COLO668 (cell line): Measurements from ENCODE around the gene SMIM45.

Experiments
- DNase-seq: peaks from one replicate; lab custom pipeline; 2025; ENCODE audit not compliant: unreplicated experiment; lab: John Stamatoyannopoulos, UW

SMIM45 gene

DNA sequence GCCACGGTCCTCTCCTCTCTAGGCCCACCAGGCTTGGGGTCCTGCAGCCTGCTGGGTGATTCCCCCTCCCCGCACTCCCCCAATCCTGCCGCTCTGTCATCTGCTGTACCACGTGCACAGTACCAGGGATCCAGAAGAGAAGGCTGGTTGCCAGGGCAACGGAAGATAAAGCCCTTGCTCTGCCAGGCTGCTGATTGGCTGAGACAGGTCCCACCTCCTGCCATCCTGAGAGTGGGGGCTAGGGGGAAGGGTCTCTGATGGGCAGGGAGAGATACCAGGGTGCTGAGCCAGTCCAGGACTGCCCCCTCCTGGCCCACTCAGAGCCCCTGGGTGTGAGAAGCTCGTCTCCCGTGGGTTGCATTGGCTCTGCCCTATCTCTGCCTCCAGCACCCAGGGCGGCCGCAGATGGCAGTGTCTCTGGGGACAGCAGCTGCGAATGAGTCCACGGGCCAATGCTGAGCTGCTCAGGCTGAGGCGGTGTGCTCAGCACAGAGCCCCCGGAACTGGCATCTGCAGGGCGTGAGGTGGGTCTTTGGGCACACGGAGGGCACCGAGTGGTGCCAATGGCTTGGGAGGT, at the start of gene SMIM45:
Gene SMIM45, plus strand, starts transcription at position 253 of the 577 bp plus-strand sequence.
- no peak for DNase-seq

DNA sequence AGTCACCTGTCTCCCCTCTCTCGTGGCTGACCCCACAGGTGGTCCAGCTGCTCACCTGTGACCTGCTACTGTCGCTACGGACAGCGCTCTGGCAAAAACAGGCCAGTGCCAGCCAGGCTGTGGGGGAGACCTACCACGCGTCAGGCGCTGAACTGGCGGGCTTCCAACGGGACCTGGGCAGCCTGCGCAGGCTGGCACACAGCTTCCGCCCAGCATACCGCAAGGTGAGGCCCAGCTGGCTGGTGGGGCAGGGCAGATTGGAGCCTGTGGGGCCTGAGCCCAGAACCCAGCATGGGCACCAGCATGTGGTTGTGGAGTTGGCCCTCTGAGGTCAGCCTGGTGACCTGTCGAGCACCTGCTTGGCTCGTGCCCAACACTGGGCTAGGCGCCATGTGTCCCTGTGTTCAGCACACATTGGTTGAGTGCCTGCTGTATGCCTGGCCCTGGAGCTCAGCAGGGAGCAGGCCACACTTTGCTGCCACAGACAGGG, 49.0 kb upstream of the SMIM45 start:
- DNase-seq = peak; percentile 52

DNA sequence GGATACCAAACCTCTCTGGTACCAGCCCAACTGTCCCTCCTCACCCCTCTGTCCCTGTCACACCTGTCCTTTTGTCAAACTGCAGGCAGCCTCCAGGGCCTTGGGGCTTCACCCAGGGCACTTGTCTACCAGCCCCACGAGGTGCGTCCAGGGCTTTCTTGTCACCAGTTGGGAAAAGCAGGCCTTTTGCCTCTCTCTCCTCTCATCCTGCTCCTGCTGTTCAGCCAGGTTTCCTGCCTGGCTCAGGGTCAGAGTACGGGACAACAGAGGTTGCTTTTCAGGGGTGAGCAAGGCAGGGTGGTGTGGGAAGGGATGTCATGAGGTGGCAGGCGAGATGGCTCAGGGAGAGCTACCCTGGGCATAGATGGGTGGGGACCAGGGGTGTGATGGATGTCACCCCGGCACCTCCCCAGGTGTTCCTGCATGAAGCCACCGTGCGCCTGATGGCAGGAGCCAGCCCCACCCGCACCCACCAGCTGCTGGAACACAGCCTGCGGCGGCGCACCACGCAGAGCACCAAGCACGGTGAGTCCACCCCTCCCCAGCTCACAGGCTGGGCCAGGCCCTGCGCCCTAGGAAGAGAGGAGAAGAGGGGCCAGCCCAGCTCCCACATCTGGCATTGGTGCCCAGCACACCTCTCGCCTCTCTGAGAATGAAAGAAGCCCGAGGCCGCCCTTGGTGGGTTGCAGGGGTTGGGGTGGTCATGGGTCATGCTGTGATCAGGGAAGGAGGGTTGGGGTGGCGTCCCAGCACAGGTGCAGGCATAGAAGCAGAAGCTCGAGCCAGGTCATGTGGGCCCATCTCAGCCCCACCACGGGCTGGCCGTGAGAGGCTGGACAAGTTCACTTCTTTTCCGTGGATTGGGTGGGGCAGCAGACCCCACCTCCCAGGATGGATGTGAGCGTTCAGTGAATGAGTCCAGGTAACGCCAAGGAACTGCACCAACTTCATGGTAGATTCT, 47.2 kb upstream of the SMIM45 start:
- DNase-seq = no peak

DNA sequence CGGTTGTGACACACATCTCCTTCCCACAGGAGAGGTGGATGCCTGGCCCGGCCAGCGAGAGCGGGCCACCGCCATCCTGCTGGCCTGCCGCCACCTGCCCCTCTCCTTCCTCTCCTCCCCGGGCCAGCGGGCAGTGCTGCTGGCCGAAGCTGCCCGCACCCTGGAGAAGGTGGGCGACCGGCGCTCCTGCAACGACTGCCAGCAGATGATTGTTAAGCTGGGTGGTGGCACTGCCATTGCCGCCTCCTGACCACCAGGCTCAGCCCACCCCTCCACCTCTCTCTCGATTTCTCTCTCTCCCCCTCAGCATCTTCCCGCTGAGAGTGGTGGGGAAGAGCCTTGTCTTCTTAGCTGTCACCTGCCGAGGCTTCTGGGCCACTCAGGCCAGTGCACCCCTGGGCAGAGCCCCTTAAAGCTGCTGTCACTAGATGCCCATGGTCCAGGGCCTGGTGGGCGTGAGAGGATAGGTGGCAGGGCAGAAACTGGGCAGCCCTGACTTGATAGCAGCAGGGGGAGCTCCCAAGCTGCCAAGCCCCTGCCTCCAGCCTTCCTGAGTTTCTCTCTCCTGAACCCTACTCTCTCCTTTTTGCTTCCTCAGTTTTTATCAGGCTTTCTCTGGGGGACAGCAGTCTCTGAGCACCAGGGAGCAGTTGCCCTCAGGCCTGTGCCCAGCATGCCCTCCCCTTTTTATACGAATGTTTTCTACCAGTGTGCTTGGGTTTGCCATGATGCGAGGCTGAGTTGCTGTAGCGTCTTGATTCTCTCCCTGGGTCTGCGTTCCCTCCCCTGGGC, 46.3 kb upstream of the SMIM45 start:
- DNase-seq = no peak

DNA sequence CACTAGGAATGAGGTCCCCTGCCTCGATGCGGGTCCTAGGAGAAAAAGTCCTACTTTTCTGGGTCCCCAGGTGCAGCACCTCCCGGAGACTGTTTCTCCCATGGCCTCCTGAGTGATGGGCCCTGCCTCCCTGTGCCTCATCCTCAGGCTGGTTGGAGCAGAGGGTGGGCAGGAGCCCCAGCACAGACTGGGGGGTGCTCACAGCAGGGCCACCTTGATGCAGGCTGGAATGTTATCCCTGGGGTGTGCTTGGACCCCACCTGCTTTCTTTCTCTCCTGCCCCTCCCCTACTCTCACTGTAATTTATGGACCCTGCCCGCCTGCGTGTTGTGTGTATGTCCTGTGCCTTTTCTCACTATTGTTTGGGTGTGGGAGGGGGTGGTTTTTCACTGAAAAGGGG, 45.1 kb upstream of the SMIM45 start:
- DNase-seq = no peak

DNA sequence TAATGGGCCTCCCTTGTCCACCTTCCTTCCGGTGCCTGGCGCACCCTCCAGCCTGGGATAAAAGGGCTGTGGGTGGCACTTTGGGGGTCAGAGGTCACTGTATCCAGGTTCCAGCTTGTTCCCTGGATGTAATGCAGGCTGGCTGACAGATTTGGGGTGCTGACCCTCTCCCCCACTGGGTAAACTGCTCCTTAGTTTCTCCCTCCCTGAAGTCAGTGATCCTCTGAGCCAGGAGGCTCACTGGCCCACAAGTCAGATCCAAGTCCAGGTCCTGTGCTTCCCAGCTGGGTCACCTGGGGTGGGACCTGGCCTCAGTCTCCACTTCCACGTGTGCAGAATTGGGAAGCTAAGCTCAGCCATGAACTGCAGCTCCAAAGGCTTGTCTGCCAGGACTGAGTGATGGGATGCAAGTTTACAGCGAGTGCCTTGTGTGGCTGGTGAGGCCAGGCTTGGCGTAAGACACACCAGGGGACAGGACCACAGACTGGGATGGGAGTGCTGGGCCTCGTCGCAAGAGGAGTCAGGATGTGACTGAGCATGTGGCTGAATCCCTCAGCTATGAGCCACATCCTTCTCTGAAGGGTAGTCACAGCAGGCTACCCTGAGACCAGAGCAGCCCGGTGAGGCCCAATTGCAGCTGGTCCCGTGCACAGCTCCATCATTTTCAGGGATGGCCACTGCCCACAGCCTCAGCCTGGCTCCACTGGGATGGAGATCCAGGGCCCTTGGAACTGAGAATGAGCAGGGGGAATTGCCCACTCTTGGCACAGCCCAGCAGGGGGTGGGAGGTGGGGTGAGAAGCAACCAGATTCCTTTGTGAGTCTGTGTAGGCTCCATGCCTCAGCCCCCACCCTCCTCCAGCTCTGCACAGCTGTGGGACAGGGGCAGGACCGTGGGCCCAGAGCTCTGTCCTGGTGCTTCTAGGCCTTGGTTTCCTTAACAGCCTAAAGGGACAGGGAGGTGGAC, 44.2 kb upstream of the SMIM45 start:
- no peak for DNase-seq

DNA sequence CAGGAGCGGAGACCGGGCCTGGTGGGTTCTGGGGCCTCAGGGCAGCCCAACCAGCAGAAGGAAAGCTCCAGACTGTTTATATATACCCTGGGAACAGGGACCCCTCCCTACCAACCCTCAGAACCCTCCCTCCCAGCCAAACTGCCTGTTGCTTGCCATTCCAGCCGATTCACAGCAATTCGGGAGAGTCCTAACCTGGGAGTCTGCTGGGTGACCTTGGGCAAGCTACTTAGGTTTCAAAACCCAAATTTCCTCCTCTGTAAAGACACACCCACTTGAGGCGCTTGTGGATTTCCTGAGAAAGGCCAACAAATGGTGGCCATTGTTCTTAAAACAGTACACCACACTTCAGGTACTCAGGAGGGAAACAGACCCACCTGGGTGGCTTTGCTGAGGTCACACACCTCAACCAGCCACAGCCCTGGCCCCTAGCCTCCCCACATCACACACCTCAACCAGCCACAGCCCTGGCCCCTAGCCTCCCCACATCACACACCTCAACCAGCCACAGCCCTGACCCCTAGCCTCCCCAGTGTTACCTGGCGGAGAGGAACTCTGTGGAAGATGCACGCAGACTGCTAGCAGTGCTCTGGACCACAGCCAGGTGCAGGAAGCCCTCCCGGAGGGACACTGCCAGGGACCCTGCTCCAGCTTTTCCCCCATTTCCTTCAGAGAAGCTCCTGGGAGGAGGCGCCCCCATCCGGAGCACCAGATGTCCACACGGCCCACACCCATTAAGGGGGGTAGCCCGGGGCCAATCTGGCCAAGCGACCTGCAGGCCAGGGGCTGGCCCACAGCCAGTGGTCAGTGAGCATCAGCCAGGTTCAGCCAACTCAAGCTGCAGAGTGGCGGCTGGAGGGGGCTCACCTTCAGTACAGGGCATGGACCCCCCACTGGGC, 43.3 kb upstream of the SMIM45 start:
- no peak for DNase-seq

DNA sequence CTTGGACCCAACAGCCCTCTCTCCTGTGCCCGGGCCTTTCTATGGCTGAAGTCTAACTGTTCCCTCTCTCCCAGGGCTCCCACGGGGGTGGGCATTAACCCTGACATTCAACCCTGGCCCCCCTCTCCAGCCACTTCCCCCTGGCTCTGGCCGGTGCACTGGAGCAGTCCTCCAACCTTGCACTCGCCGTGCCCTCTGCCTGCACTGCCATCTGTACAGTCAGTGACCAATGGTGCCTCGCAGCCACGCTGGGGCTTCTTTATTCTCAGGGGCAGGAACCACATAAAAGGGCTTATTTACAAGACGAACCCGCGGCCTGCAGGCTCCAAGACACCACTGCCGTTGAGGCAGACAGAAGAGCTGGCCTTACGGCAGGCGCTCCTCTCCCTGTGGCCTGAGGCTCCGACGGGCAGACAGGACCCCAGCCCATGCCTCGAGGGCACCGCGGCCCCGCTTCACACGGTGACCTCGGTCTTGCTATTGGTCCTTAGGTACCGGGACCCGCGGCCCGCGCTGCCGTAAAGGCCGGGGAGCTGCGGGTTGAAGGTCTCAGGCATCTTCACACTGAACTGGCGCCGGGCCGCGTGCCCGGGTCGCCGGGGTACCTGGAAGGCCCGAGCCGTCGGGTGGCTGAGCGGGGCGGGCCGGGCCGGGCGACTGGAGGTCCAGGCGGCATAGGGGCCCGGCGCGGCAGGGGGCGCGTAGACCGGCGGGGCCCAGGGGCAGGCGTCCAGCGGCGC, 42.5 kb upstream of the SMIM45 start:
- no peak for DNase-seq

DNA sequence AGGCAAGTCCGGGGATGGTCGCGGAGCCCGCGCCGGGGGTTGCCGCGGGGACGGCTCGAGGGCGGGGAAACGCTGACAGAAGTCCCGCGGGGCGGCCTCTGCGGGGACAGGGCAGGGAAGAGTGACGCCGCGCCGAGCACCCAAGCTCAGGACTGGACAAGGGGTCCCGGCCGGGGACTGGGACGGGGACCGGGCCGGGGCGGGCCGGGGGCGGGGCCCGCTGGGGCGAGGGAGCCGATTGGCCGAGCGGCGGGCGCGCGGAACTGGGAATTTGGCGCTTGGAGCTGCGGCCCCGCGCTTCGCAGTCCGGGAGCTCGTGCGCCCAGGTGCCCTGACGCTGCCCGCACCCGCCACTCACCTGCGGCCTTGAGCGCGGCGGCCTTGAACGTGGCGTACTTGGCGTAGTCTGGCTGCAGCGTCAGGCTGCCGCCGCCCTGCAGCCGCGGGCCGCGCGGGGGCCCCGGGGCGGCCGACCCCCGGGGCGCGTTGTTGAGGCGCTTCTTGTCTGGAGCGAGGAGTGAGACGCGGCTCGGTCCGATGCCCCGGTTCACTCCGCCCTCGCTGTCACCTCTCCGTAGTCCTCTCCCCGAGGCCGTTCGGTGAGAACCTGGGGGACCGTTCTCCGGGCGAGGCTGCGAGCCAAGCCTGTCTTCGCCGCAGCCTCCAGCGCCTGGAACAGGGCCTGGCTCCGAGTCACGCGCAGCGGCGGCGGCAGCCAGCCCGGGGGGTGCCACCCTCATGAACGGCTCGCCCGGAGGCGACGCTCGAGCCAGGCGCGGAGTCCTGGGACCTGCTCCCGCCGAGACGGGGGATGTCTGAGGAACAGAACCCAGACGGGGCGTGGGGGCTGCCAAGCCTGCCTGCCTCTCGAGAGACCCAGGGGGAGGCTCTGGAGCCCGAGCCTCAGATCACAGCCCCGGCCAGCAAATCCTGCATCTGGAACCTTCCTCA, 41.6 kb upstream of the SMIM45 start:
- no peak for DNase-seq

DNA sequence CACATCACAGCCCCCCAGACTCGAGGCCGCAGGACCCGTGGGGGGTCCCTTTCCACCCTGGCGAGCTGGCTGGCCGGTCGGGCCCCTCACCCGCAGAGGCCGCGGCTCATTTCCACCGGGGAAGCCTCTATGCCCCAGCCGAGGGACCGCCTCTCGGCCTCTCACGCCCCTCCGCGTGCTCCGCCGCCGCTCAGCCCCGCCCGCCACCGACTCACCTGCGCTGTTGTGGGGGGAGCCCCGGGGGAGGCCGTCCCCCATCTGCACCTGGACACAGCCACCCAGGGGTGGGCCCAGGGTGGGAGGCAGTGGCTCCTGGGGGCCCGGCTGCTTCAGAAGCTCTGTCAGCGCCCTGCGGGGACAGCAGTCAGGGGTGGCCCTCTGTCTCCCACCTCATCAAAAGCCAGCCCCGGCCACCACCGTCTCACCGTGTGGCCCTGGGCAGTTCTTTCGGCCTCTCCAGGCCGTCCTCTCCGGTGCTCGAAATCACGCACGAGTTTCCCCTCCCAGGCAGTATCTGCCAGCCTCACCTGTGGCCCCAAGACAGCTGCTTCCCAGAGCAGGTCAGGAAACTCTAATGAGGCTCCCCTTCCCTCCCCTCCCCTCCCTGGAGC, 40.8 kb upstream of the SMIM45 start:
- no peak for DNase-seq

DNA sequence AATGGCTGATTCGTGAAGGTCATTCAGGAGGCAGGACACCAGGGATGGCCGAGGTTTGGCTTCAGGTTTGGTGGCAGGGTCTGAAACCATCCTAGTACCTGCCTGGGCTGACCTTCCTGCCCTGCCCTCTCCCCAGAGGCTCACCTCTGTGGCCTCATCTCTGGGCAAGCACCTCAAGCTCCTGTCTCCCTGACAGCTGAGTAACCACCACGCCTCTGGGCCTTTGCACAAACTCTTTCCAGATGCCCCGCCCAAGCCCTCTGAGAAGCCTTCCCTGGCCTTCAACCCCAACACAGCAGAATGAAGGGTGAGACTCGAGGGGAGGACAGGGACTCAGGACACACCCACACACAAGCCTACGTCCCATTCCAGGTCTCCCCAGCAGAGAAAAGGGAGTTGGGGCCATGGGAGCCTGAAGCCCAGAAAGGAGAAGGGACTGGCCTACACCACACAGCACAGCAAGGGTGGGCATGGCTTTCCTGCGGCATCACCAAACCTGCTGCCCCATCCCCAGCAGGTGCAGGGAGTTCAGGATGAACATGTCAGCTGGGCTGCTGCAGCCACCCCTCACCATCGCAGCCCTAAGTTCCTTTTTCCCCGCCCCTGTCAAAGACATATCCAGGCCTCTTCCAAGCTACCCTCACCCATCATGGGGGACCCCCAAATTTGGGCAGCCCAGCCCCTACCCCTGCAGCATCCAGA, 39.5 kb upstream of the SMIM45 start:
- DNase-seq = no peak

DNA sequence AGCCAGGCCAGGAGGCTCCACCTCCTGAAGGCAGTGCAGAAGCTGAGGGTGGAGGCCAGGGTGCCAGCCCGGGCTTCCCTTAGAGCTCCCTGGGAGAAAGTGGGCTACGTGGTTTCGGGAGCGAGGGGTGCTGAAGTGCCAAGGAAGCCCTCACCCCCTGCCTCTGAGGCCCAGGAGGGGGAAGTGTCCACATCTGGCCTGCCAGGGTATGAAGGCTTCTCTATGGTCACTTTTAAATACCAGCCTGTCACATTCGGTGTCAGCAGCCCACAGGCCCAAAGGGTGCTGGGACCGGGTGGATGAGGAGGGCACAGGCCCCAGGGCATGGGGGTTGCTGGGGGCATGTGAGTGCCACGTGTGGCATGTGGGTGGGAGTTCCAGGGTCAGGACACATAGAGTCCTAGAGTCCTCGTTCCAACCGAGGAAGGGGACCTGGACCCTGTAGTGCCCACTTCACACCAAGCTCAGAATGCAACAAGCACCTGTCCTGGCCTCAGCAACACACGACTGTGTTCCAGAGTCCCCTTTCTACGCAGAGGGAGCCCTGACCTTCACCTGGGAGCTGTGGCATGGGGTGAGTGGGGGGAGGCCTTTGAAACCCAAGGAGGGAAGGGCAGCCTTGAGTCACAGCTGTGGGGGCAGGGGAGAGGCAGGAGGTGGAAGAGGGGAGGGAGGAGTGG, 38.8 kb upstream of the SMIM45 start:
- no peak for DNase-seq

DNA sequence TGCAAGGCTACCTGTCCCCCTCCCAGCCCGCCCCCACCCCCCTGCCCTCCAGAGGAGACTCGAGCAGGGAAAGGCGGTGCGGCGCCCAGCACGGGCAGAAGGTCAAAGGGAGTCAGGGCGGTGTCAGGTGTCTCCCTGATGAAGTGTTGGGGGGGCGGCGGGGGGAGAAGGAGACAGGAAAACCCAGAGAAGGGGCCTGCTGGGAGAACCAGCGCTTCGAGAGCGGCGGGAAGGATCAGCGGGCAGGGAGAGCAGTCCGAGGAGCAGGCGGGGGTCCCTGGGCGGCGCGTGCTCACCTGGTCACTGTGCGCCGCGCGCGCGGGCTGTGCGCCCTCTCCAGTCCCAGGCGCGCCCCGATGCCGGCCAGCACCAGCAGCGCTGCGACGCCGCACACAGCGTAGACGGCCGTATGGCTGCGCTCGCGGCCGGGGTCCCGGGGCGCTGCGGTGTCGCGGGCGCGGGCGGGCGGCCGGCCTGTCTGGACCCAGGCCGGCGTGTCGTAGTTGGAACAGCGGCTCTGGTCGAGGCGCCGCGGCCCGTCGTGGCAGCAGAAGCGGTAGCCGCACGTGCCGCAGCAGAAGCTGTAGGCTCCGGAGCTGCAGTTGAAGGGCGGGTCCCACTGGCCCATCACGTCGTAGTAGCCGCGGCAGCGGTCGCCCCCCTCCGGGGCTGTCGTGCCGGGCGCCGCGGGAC, 38.0 kb upstream of the SMIM45 start:
- DNase-seq = peak; percentile 58

DNA sequence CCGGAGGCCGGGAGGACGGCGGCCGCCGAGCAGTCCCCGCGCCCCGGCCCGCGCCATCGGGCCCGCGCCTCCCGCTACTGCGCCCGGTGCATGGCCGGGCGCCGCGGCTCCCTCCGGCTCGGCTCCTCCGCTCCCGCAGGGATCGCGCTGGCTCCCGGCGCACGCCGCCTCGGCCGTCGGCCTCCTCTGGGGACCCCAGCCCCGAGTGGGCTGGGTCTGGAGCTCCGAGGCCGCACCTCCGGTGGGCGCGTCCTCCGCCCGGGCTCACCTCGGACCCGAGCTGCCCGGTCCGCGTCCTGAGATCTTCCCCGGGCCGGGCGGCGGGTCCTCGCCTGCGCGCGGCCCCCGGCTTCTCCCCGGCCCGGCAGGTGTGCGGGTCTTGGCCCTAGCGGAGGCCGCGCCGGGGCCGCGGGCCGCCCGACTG, 37.3 kb upstream of the SMIM45 start:
- DNase-seq = peak; percentile 54

DNA sequence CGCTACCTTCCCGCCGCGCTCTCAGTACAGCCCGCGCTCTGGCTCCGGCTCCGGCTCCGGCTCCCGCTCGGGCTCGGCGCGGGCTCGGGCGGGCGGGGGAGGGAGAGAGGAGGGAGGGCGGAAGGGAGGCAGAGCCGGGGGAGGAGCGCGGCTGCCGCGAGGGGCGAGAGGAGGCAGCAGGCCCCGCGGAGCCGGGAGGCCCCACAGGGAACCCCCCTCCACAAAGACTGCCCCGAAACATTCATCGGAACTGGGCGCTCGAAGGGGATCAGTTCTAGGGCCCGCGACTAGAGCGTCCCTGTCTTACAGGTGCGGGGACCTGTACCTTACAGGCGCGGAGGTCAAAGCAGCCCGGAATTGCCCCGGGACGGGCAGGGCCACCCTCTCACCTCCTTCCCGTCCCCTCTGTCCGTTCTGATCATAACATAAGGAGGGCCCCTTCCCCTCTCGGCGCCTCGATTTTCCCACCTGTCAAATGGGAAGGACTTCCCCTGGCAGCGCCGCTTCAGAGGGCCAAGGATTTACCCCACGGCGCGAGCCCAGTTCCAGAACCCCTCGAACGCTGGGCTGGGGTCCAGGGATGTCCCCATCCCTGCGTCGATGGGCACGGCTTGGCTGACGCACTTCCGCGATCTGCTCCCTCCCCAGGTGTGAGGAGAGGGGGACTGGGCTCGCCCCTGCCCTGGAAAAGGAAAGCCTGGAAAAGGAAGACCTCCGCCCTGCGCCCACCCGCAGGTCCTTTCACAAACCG, 36.7 kb upstream of the SMIM45 start, which contains the start of gene SHISA8:
Gene SHISA8, minus strand, starts transcription at position 40 of the 751 bp plus-strand sequence. CDS start 407 bp downstream, outside the sequence.
- DNase-seq = peak; percentile 67
